GM23338 (cell line): ENCODE results near the gene CDK2. TPM values are rescaled to one million over a fixed set of nuclear protein-coding genes. Genes with fewer than 3 reads are reported as not detected.

Experiments used
- ATAC-seq: fragments of 200-7000 bp; cut with Tn5 transposase; 3 replicates; pipeline ENCODE4 v1.9.1; 2020
- DNase-seq: peaks from one replicate; pipeline ENCODE4 v3.0.0-alpha.2; 2015; ENCODE audit warnings: low spot score
- H2AFZ ChIP-seq: fragments of 200-600 bp; sonication (generic); 2 replicates; pipeline ENCODE4 v1.8.0; 2016; ENCODE audit warnings: antibody characterized with exemption, mild to moderate bottlenecking, moderate library complexity
- H3F3A ChIP-seq: fragments of 200-600 bp; sonication (generic); replicated peaks from 2 replicates; pipeline ENCODE4 v1.8.0; 2017; ENCODE audit warnings: antibody characterized with exemption, mixed run types, low read depth
- H3K27ac ChIP-seq: fragments of 200-600 bp; sonication (generic); 2 replicates; pipeline ENCODE4 v1.6.1; 2016; ENCODE audit warnings: low read depth
- H3K27me3 ChIP-seq: fragments of 200-600 bp; sonication (generic); 2 replicates; pipeline ENCODE4 v1.8.0; 2016; ENCODE audit warnings: mild to moderate bottlenecking, mixed run types, moderate library complexity; ENCODE audit not compliant: insufficient read depth
- H3K36me3 ChIP-seq: fragments of 200-600 bp; sonication (generic); 2 replicates; pipeline ENCODE4 v1.8.0; 2016; ENCODE audit warnings: mild to moderate bottlenecking; ENCODE audit not compliant: insufficient read depth
- H3K4me1 ChIP-seq: fragments of 200-600 bp; sonication (generic); 2 replicates; pipeline ENCODE4 v1.8.0; 2016; ENCODE audit warnings: mild to moderate bottlenecking, moderate library complexity; ENCODE audit not compliant: insufficient read depth
- H3K4me2 ChIP-seq: fragments of 200-600 bp; sonication (generic); 2 replicates; pipeline ENCODE4 v1.7.1; 2017; ENCODE audit warnings: mixed run types
- H3K4me3 ChIP-seq: fragments of 200-600 bp; sonication (generic); 2 replicates; pipeline ENCODE4 v1.6.1; 2016; ENCODE audit warnings: mixed run types
- H3K79me2 ChIP-seq: fragments of 200-600 bp; sonication (generic); replicated peaks from 2 replicates; pipeline ENCODE4 v1.8.0; 2017; ENCODE audit warnings: mild to moderate bottlenecking; ENCODE audit not compliant: insufficient read depth
- H3K9me2 ChIP-seq: fragments of 200-600 bp; sonication (generic); 2 replicates; pipeline ENCODE4 v1.8.0; 2017; ENCODE audit not compliant: insufficient read depth
- H4K20me1 ChIP-seq: fragments of 200-600 bp; sonication (generic); replicated peaks from 2 replicates; pipeline ENCODE4 v1.8.0; 2017; ENCODE audit warnings: mild to moderate bottlenecking; ENCODE audit not compliant: insufficient read depth
- H3K27ac Mint-ChIP-seq: 2 replicates; pipeline ENCODE4 v1.8.0; 2020; ENCODE audit warnings: inconsistent platforms, mild to moderate bottlenecking, moderate library complexity, mixed read lengths
- H3K27me3 Mint-ChIP-seq: 3 replicates; pipeline ENCODE4 v1.8.0; 2022; ENCODE audit warnings: low read depth, mild to moderate bottlenecking, moderate library complexity, mixed read lengths, inconsistent platforms; ENCODE audit not compliant: insufficient read depth, poor library complexity
- H3K36me3 Mint-ChIP-seq: 3 replicates; pipeline ENCODE4 v1.8.0; 2021; ENCODE audit warnings: low read depth, mild to moderate bottlenecking, inconsistent platforms, moderate library complexity, mixed read lengths
- H3K4me1 Mint-ChIP-seq: 3 replicates; pipeline ENCODE4 v1.8.0; 2020; ENCODE audit warnings: mild to moderate bottlenecking, inconsistent platforms, mixed read lengths
- H3K4me3 Mint-ChIP-seq: 3 replicates; pipeline ENCODE4 v1.8.0; 2021; ENCODE audit warnings: moderate library complexity, mild to moderate bottlenecking, inconsistent platforms, mixed read lengths
- H3K9me3 Mint-ChIP-seq: 3 replicates; pipeline ENCODE4 v1.8.0; 2020; ENCODE audit warnings: moderate library complexity, mild to moderate bottlenecking, inconsistent platforms, mixed read lengths
- CTCF ChIP-seq, 2 experiments: fragments of 200-600 bp in 1 of 2; sonication (generic) in 1 of 2; conservative IDR thresholded peaks; 2 replicates each; pipeline versions ENCODE4 v1.5.1 to v1.6.1; 2016 to 2017; ENCODE audit warnings: antibody characterized with exemption in 2 of 2, low read depth in 2 of 2, mild to moderate bottlenecking in 2 of 2, moderate library complexity in 1 of 2
- EZH2 ChIP-seq: fragments of 200-600 bp; sonication (generic); IDR thresholded peaks from one replicate; pipeline ENCODE4 v1.8.0; 2017; ENCODE audit warnings: antibody characterized with exemption, mild to moderate bottlenecking, low read depth; ENCODE audit not compliant: unreplicated experiment
- EZH2phosphoT487 ChIP-seq: fragments of 200-600 bp; sonication (generic); IDR thresholded peaks from one replicate; pipeline ENCODE4 v1.8.1; 2018; ENCODE audit warnings: antibody characterized with exemption; ENCODE audit not compliant: unreplicated experiment
- JUNB ChIP-seq: IDR thresholded peaks from one replicate; pipeline ENCODE4 v1.6.1; 2016; ENCODE audit warnings: antibody characterized with exemption; ENCODE audit not compliant: unreplicated experiment
- NANOG ChIP-seq: IDR thresholded peaks from 2 replicates; pipeline ENCODE4 v1.6.1; 2016; ENCODE audit warnings: antibody characterized with exemption, borderline replicate concordance
- POLR2AphosphoS5 ChIP-seq: IDR thresholded peaks from 2 replicates; pipeline ENCODE4 v1.6.1; 2016; ENCODE audit warnings: antibody characterized with exemption, low read depth
- REST ChIP-seq: IDR thresholded peaks from one replicate; pipeline ENCODE4 v1.6.1; 2018; ENCODE audit warnings: antibody characterized with exemption; ENCODE audit not compliant: unreplicated experiment
- STAT1 ChIP-seq: IDR thresholded peaks from one replicate; pipeline ENCODE4 v1.6.1; 2016; ENCODE audit warnings: antibody characterized with exemption; ENCODE audit not compliant: unreplicated experiment
- ZNF331 ChIP-seq: fragments of 250-450 bp; sonication (Bioruptor Pico); IDR thresholded peaks from 2 replicates; pipeline ENCODE4 v1.5.0; 2020; ENCODE audit warnings: low read depth, mild to moderate bottlenecking, moderate library complexity
- ZNF462 ChIP-seq: fragments of 250-450 bp; sonication (Bioruptor Pico); IDR thresholded peaks from 2 replicates; pipeline ENCODE4 v1.5.0; 2020; ENCODE audit warnings: mild to moderate bottlenecking, moderate library complexity
- polyA plus RNA-seq: library from polyadenylated mRNA; unstranded; fragments of >200 nt; fragmentation: Nextera tagmentation; extraction: Ambion mirVana; gene quantifications from 2 replicates; pipeline ENCODE4 v1.2.1, GENCODE V29; 2016
- total RNA-seq: library from RNA; depleted of rRNA; stranded (reverse); fragments of >200 nt; shearing (Covaris generic); gene quantifications from 2 replicates; pipeline ENCODE4 v1.2.3, GENCODE V29; 2014
- TF ChIP-seq, protein P1 (sequence below): IDR thresholded peaks from 2 replicates; pipeline ENCODE4 v1.6.1; 2016; ENCODE audit warnings: antibody characterized with exemption

Gene CDK2
- total and polyA plus RNA-seq, 2 experiments from 2014 or later, result 15.2 to 31.0 TPM

DNA sequence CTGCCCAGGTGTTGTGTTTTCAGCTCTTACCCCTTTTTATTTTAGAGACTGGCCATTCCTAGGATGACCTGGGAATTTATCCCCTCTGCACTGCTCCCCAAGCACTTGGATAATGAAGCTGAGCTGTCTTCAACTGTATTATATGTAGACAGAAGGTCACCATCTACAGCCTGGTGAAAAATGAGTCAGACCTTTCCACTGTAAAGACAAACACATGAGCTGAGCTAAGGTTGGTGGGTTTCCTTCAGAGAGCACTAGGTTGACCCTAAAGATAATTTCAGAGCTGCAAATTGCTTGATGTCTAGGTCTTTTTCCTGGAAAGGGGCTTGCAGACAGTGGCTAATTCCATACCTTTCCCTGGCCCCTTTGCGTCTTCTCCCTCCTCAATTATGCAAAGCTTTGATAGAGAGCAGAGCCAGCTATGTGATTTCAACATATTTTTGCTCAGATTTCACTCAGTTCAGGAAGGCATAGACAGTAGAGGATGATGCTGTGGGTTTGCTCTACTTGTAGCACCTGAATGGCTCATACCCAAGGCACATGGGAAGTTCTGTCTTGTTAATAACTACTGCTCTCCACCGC, 45.0 kb downstream of the CDK2 start (continued):
- TF ChIP-seq, protein P1, sequence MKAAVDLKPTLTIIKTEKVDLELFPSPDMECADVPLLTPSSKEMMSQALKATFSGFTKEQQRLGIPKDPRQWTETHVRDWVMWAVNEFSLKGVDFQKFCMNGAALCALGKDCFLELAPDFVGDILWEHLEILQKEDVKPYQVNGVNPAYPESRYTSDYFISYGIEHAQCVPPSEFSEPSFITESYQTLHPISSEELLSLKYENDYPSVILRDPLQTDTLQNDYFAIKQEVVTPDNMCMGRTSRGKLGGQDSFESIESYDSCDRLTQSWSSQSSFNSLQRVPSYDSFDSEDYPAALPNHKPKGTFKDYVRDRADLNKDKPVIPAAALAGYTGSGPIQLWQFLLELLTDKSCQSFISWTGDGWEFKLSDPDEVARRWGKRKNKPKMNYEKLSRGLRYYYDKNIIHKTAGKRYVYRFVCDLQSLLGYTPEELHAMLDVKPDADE, result no peak

DNA sequence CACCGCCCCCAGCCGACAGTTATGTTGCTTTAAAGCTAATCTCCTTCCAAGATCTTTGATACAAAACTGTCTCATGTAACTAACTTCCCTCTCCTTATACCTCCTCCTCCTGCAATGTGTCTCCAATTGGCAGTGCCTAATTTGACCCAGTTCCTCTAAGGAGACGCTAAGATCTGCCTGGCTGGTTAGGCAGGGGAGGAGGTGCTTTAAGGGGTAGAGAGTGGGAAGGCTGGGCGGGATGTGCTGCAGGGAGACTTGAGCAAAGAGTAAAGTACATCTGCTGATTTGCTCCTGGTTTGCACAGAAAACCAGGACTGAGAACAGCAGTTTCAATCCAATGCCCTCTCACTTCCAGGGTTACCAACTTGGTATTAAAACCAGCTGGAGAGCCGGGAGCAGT, 46.9 kb downstream of the CDK2 start:
- Histone ChIP-seq H3K4me3 (no peak overlapping the region), H3K9me2 (no peaks in the 10 kb centered on the region), H3K27me3 (no peaks in the 10 kb centered on the region), H2AFZ (no peak overlapping the region), H3K4me2 (no peak overlapping the region), H3K27ac (no peak overlapping the region), H3K79me2 (no peaks in the 10 kb centered on the region), H4K20me1 (no peaks in the 10 kb centered on the region), H3K36me3 (no peaks in the 10 kb centered on the region; the same call in 1 of the 2 replicates), H3F3A (0 out of 2 replicates have a peak, but pooled peaks cover 4% of the 10 kb centered on the region), H3K4me1 (peaks cover 2% of the 10 kb centered on the region)
- DNase-seq (no peak), ATAC-seq (no peak)
- H3K9me3 Mint-ChIP-seq, result no peaks in the 10 kb centered on the region
- no peak overlapping the region for H3K4me3 Mint-ChIP-seq
- H3K27ac Mint-ChIP-seq, result no peak overlapping the region; the same call in 1 of the 2 replicates
- H3K4me1 Mint-ChIP-seq, result peaks cover 7% of the 10 kb centered on the region; the same call in 2 of the 3 replicates
- peaks cover 8% of the 10 kb centered on the region for H3K27me3 Mint-ChIP-seq
- H3K36me3 Mint-ChIP-seq, result peaks cover 10% of the 10 kb centered on the region; the same call in 1 of the 3 replicates
- TF ChIP-seq POLR2AphosphoS5 (no peak), EZH2 (no peak), EZH2phosphoT487 (no peak), NANOG (no peak), CTCF (conservative IDR thresholded peaks at IDR 0.05; ENCODE audit: low read depth in 2 of 2) (no peak), ZNF462 (CRISPR knock-in tag) (no peak), ZNF331 (CRISPR knock-in tag) (no peak), STAT1 (no peak), JUNB (no peak), REST (no peak)
- TF ChIP-seq, protein P1, result no peak
